Measurements from ENCODE around the gene TAMM41. TPM values are rescaled to one million over a fixed set of nuclear protein-coding genes. Genes with fewer than 3 reads are reported as not detected.

TAMM41 gene
- total RNA-seq, 1 donor from 2014 or later = 13.9 TPM

DNA sequence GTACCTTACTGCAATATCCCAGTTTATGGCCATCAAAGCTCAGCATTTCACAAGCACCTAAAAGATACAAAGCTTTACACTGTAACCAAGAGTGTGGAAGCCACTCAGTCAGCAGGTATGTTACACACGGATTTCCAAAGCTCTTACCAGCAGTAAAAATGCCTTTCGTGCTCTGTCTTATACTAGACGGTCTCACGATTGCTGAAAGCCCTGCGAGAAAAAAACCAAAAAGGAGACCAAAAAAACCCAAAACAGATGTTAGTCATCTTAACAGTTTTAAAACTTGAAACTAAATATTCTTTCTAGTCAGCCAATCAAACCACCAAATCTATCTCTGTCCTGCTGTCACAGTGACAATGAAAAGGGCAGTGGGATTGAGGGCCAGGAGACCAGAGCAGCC, 39.0 kb downstream of the TAMM41 start:
- no peak overlapping the region for H3K27ac ChIP-seq (ENCODE audit: low read depth, low read length)

GRCh38 chr3:11805716-11806115, 41.0 kb downstream of the TAMM41 start:
- TF ChIP-seq EZH2 (IDR thresholded peaks at IDR 0.05; ENCODE audit: insufficient read depth, low read length) = no peak
- no peak for TF ChIP-seq CTCF (IDR thresholded peaks at IDR 0.05; ENCODE audit: insufficient read depth, low read depth, low read length)
- Histone ChIP-seq H3K9me3 (ENCODE audit: insufficient read depth, low read depth, low read length) (no peaks in the 10 kb centered on the region), H2AFZ (ENCODE audit: low read depth, low read length) (no peak overlapping the region), H3K4me1 (ENCODE audit: insufficient read depth, low read length) (peaks cover 3% of the 10 kb centered on the region), H3K27me3 (ENCODE audit: insufficient read depth, low read length) (no peaks in the 10 kb centered on the region), H3K9ac (ENCODE audit: low read length) (no peak overlapping the region), H3K4me3 (ENCODE audit: insufficient read depth, low read depth, low read length) (no peak overlapping the region), H3K4me2 (ENCODE audit: low read length) (no peak overlapping the region), H3K36me3 (ENCODE audit: insufficient read depth, low read length) (peaks cover 28% of the 10 kb centered on the region), H4K20me1 (ENCODE audit: insufficient read depth, low read length) (no peaks in the 10 kb centered on the region), H3K79me2 (ENCODE audit: insufficient read depth, low read length) (no peaks in the 10 kb centered on the region), H3K27ac (ENCODE audit: low read depth, low read length) (no peak overlapping the region)
- Mint-ChIP-seq H3K36me3 (ENCODE audit: low read depth, unreplicated experiment) (peaks cover 30% of the 10 kb centered on the region), H3K4me1 (ENCODE audit: low read depth, unreplicated experiment) (no peaks in the 10 kb centered on the region), H3K4me3 (ENCODE audit: unreplicated experiment) (no peak overlapping the region), H3K27me3 (ENCODE audit: low read depth, unreplicated experiment) (no peaks in the 10 kb centered on the region), H3K9me3 (ENCODE audit: unreplicated experiment) (peaks cover 8% of the 10 kb centered on the region), H3K27ac (ENCODE audit: unreplicated experiment) (no peak overlapping the region)
- FAIRE-seq (no peak), DNase-seq (ENCODE audit: low read depth) (no peak)

More for the DNA sequence above, 39.0 kb downstream of the TAMM41 start:
- no peaks in the 10 kb centered on the region for H3K79me2 ChIP-seq (ENCODE audit: insufficient read depth, low read length)
- no peak overlapping the region for H2AFZ ChIP-seq (ENCODE audit: low read depth, low read length)
- no peak for TF ChIP-seq CTCF (IDR thresholded peaks at IDR 0.05; ENCODE audit: insufficient read depth, low read depth, low read length)
- TF ChIP-seq EZH2 (IDR thresholded peaks at IDR 0.05; ENCODE audit: insufficient read depth, low read length) = no peak
- DNase-seq (ENCODE audit: low read depth) (no peak), FAIRE-seq (no peak)
- Mint-ChIP-seq H3K4me1 (ENCODE audit: low read depth, unreplicated experiment) (no peaks in the 10 kb centered on the region), H3K4me3 (ENCODE audit: unreplicated experiment) (no peak overlapping the region), H3K27ac (ENCODE audit: unreplicated experiment) (no peak overlapping the region), H3K27me3 (ENCODE audit: low read depth, unreplicated experiment) (no peaks in the 10 kb centered on the region), H3K9me3 (ENCODE audit: unreplicated experiment) (peaks cover under 1% of the 10 kb centered on the region), H3K36me3 (ENCODE audit: low read depth, unreplicated experiment) (peaks cover 21% of the 10 kb centered on the region)
- no peak overlapping the region for H3K4me2 ChIP-seq (ENCODE audit: low read length)
- no peaks in the 10 kb centered on the region for H3K9me3 ChIP-seq (ENCODE audit: insufficient read depth, low read depth, low read length)
- no peak overlapping the region for H3K9ac ChIP-seq (ENCODE audit: low read length)
- no peaks in the 10 kb centered on the region for H3K27me3 ChIP-seq (ENCODE audit: insufficient read depth, low read length)
- H3K36me3 ChIP-seq (ENCODE audit: insufficient read depth, low read length) = peaks cover 28% of the 10 kb centered on the region
- H4K20me1 ChIP-seq (ENCODE audit: insufficient read depth, low read length) = no peaks in the 10 kb centered on the region
- no peak overlapping the region for H3K4me3 ChIP-seq (ENCODE audit: insufficient read depth, low read depth, low read length)
- peaks cover 3% of the 10 kb centered on the region for H3K4me1 ChIP-seq (ENCODE audit: insufficient read depth, low read length)

DNA sequence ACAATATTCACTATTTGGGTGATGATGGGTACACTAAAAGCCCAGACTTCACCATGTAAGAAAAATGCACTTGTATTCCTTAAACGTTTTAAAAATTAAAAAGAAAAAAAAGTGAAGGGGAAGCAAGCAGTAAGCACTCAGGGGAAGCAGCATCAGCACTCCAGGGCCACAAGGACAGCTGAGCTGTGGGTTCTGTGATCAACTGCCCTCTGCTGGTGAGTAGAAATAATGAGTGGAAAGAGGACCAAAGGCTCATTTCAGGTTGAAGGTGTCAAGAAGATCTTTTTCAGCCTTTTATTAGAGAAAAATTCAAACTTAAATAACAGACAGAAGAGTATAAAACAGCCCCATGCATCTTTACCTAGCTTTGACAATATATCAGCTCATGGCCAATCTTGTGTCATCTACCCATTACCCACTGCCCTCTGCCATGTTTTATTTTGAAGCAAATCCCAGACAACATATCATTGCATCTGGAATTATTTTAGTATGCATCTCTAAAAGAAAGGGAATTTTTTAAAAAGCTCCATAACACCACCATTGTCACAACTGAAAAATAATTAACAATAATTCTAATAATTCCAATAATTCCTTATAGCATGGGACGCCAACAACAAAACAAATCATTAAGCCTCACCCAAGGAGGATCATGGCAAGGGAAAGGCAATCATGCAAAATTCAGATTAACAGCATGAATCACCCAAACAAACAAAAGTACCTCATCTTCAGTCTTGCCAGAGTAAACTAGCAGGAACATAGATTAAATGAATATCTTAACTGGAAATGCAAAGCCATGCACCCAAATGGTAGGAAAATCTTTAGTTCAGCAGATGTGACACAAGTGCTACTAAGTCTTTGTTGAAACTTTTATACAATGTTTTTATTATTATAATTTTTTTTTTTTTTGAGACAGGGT, 42.5 kb downstream of the TAMM41 start:
- TF ChIP-seq EZH2 (IDR thresholded peaks at IDR 0.05; ENCODE audit: insufficient read depth, low read length) = no peak
- TF ChIP-seq CTCF (IDR thresholded peaks at IDR 0.05; ENCODE audit: insufficient read depth, low read depth, low read length) = peak; percentile 57
- Histone ChIP-seq H3K79me2 (ENCODE audit: insufficient read depth, low read length) (no peaks in the 10 kb centered on the region), H3K9ac (ENCODE audit: low read length) (no peak overlapping the region), H3K36me3 (ENCODE audit: insufficient read depth, low read length) (peaks cover 23% of the 10 kb centered on the region), H2AFZ (ENCODE audit: low read depth, low read length) (no peak overlapping the region), H3K27me3 (ENCODE audit: insufficient read depth, low read length) (no peaks in the 10 kb centered on the region), H3K4me3 (ENCODE audit: insufficient read depth, low read depth, low read length) (no peak overlapping the region), H3K4me2 (ENCODE audit: low read length) (no peak overlapping the region), H3K4me1 (ENCODE audit: insufficient read depth, low read length) (no peaks in the 10 kb centered on the region), H4K20me1 (ENCODE audit: insufficient read depth, low read length) (peaks cover 2% of the 10 kb centered on the region), H3K27ac (ENCODE audit: low read depth, low read length) (no peak overlapping the region), H3K9me3 (ENCODE audit: insufficient read depth, low read depth, low read length) (no peaks in the 10 kb centered on the region)
- Mint-ChIP-seq H3K4me1 (ENCODE audit: low read depth, unreplicated experiment) (no peaks in the 10 kb centered on the region), H3K9me3 (ENCODE audit: unreplicated experiment) (peaks cover 22% of the 10 kb centered on the region), H3K36me3 (ENCODE audit: low read depth, unreplicated experiment) (peaks cover 36% of the 10 kb centered on the region), H3K27ac (ENCODE audit: unreplicated experiment) (no peak overlapping the region), H3K27me3 (ENCODE audit: low read depth, unreplicated experiment) (no peaks in the 10 kb centered on the region), H3K4me3 (ENCODE audit: unreplicated experiment) (no peak overlapping the region)
- peak; percentile 79 for FAIRE-seq
- peak; percentile 44 for DNase-seq (ENCODE audit: low read depth)
